GM21381 (cell line): ENCODE data around the gene PLXNA4.

Experiments used
- ATAC-seq: cut with Tn5 transposase; IDR thresholded peaks from one replicate; pipeline ENCODE4 v1.9.1; 2021; ENCODE audit warnings: mild to moderate bottlenecking, moderate library complexity; ENCODE audit not compliant: unreplicated experiment

PLXNA4 gene

DNA sequence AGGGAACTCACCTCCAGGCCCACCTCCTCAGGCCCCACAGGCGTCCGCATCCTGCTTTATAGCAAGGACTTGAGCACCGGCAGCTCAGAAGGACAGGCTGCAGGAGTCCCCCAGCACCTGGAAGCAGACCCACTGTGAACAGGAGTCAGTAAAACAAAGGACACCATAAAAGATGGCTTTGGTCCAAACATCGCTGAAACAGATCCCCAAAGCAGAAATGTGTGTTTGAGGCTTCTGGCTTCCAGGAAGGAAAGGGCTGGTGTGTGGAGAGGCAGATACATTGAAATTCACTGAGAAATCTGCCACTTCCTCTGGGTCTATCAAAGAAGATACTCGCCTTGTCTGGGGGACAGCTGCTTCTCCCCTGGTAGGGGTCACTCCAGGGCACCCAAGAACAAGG, 286.2 kb downstream of the PLXNA4 start:
- ATAC-seq = no peak

DNA sequence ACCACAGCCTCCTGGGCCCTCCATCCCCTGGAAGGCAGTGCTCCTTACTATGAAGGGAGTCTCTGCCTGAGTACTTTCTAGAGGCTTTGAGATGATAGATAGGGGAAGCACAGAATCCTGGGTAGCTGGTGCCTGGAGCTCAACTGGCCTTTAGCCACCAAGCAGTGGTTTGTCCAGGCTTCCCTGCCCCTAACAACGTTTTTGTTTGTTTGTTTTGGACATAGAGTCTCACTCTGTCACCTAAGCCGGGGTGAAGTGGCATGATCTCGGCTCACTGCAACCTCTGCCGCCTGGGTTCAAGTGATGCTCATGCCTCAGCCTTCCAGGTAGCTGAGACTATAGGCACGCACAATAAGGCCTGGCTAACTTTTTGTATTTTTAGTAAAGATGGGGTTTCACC, 289.4 kb downstream of the PLXNA4 start:
- no peak for ATAC-seq

DNA sequence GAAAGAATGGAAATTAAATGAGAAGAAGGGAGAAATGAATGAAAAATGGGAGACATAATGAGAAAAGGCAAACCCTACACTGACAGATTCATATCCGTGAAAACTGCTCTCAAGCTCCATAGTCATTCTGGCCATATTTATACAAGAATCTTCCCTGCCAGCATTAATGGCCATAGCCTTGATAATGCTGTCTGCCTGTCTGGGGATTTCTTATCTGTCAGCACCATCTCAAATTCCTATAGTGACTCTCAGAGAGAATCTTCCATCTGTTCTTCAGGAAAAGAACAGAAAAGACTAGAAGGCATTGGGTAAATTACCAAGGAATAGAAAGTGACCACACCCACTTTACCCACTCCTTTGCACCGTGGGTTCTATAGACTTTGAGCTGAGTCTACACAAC, 295.9 kb downstream of the PLXNA4 start:
- ATAC-seq = no peak

DNA sequence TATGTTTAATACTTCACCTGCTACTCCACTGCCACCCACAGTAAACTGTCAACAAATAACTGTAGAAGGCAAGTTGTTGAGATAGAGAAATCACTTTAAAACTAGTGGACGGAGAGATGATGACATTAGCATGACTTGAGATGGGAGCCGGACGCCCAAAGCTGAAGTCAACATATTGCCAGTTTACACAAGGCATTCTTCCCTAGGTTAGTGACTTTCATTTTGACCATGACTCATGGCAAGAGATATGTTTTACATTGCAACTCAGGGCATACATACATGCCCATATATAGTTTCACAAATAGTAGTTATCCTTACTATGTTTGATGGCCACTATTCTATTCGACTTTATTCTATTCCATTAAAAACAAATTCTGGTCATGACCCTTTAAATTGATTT, 296.6 kb downstream of the PLXNA4 start:
- ATAC-seq = no peak

DNA sequence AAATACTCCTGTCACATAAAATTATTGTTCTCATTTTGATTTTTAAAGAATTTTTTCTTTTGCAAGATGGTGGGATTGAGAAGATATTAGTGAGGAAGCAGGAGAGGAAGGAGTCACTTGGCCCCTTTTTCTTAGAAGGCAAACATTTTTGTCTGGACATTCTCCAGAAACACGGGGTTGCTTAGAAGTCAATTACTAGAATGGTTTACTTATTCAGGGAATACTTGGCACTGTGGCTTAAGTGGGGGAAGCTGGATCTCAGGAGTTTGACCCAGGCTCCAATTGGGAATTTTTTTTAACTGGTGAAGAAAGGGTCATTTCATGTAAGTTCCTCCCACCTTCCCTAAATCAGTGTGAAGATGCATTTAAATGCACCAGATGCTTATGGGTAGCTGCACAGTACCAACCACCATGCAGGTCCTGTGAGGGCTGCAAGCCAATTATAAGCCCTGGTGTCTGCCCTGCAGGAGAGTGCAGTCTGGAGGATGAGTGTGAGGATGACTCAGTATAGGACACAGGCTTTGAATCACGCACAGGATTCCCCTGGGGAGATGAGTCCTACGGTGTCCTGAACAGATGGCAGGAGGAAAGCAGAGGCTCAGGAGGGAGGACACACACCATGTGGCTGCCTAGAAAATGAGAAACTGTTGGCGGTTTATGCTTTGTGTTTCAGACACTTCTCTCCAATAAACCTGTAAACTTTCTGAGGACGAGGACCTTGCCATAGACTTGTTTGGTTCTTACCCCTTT, 299.1 kb downstream of the PLXNA4 start:
- no peak for ATAC-seq

DNA sequence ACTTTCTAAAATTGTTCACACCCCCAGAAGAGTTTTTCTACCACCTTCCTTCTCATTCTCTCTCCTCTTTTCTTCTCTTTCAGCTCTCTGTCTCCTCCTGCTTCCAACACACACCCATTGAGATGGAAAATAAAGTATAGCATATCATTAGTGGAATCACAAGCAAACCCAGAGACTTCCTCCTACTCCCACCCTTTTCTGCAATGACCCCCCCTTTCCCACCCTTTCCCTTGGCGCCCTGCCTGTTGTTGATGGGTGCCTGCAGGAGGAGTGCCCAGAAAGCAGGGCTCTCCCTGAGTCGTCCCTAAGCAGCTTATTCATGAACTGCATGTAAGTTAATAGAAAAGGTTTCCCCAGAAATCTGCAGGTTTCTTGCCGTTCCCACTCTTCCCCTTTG, 300.0 kb downstream of the PLXNA4 start:
- ATAC-seq = no peak

DNA sequence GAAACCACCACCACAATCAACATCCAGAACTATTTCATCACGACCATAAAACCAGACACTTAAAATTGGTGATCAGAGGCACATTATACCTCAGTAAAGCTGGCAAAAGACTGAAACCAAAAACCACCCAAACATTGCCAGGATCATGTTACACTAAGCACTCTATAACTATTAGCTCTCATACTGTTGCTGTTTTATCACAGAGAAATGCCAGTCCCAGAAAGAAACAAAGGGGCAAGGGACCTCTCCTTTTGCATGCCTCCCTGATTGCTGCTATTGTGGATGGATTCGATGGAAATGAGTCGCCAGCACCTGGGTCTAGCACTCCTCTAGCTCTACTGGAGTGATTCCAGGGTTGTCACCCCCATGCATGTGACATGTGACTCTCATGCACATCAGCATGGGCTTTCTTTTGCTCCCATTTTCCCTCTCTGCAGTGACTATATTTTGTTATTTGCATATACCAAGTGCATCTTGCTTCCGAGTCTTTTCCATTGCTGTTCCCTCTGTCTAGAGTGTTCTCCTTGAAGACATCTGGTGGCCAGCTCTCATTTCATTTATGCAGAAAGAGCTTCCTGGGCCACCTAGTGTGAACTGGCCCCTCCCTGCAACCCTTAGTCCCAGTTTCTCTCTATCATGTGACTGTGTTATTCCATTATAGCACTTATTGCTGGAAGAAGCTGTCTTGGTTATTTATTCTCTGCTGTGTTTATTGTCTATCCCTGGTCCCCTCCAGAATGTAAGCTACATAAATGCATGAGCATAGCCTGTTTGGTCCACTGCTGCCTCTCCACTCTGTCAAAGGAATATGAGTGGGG, 300.6 kb downstream of the PLXNA4 start:
- ATAC-seq = no peak

DNA sequence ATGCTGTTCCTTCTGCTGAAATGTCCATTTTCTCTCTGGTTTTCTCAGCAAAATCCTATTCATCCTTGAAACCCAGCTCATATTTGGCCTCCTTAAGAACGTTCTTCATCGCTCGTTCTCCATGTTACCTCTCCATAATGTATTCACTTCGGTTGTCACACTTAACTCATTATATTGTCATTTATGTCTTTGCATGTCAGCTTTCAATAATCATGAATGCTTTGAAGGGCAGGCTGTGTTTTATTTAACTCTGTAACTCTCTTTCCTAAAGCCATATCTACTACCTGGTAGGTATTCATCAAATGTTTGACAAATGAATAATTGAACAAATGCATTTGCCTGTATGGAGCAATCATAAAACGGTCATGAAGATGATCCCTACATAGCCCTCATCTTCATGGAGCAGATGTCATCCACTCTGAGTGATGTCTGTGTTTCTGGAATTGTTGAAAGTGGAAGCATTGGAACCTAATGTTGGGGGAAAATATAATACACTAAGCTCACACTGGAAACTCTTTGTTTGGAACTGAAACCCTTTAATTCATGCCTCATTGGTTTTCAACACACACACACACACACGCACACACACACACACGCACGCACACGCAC, 303.4 kb downstream of the PLXNA4 start:
- ATAC-seq = no peak

DNA sequence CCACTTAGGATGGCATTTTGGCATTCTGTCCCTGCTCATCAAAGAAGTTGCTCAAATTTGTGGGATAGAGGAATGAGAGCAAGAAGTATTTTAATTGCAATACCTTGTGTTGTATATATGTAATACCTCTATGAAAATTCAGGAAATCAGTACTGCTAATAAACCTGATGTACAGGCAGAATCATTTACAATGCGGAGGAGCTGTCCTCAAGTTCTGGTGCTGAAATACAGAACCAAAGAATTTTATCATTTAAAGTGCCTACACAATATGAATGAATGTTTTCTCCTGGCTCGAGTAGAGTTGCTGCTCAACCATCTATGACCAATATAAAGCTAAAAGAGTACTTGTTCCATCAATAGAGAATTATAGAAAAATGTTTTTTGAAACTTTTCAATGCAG, 305.8 kb downstream of the PLXNA4 start:
- ATAC-seq = no peak

DNA sequence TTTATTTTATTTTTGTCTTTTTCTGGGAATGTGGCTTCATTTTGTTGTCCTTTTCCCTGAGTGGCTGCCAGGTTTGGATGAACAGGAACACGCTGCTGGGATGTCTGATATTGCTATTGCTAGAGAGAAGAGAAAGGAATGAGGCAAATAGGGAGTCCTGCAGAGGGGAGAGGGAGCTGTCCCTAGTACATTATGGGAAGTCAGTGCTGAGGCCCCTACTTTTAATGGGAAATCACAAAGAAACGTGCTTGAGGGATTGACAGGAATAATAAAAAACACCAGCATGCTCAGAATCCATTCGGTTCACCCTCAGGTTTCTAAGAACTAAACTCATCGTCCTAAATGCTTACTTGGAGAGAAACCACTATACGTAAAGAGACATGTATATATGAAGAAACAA, 306.6 kb downstream of the PLXNA4 start:
- no peak for ATAC-seq

DNA sequence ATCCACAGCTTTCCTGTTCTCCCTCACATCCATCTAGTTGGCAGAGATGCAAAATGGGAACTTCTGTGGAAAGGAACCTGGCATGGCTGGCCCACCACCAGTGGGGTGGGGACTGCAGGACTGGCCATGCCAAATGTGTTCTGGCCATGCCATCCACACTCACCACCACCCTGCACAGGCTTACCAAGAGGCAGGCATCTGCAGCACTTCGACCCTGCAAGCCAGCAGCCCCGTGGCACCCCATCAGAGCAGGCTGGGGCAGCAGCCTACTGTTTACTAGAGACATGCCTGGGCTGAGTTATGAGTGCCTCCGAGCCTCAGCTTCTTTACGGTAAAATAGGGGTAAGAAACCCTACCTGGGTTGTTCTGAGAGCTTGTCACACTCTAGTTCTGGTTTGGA, 313.1 kb downstream of the PLXNA4 start:
- ATAC-seq = no peak

DNA sequence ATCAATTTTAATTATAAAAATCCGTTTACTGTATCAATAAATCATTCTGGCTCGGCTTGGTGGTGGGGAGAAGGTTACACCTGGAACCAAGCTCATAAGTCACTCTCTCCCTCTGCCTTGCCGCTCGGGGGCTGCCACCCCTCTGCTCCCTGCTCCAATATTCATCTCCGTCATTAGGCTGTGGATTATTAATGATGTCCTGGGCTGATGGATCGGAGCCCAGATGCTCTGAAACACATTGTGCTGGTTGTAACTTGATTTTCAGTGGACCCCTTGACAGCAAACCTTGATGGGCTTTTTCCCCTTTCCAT, 314.2 kb downstream of the PLXNA4 start:
- ATAC-seq = no peak

DNA sequence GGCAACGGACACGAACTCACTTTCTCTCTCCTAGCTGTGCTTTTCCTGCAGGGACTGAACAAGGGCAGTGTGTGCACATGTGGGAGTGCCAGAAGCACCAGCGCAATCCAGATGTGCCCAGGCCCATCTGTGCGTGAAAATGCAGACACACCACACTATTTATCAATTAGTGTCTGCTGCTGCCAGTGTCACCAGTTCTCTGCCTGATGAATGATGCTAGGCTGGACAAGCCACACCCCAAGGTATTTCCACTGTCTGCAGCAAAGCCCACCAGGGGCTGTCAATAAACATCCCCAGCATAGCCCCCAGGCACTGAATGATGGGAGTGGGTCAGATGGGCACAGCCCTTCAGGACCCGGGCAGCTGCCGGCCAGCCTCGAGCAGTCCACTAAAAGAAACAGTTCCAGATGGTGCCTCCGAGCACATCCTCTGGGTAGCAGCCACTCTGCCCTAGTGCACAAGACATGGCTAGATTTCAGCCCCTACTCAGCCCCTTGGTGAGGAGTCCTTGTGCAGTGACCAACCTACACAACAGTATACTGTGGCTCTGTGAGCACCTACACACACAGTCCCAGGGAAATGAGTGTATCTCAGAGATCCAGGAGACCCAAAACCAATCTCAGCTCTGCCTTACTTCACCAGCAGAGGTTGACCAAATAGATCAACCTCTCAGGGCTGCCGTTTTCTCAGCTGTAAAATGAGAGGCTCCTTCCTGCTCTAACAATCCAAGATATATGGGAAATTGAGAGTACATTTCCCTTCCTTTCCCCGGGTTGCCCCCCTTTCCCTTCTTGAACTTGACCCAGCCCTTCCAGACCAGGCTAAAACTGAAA, 314.7 kb downstream of the PLXNA4 start:
- no peak for ATAC-seq

DNA sequence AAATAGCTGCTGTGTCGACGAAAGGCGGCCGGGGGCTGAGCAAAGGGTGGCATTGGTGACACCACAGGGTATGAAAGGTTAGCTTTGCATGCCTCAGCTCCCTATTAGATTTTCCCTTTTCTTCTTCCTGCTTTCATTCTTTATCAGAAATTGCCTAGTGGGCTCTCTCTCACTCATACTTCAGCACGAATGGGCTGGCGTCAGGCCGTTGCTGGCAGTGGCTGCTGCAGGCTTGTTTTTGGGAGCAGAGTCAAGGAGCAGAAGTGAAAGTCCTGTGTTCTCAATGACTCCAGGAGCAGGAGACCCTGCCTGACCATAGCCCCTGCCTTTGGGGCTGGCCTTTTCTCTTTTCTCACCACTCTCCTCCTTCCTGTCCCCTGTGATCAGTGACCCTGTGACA, 318.0 kb downstream of the PLXNA4 start:
- ATAC-seq = no peak

DNA sequence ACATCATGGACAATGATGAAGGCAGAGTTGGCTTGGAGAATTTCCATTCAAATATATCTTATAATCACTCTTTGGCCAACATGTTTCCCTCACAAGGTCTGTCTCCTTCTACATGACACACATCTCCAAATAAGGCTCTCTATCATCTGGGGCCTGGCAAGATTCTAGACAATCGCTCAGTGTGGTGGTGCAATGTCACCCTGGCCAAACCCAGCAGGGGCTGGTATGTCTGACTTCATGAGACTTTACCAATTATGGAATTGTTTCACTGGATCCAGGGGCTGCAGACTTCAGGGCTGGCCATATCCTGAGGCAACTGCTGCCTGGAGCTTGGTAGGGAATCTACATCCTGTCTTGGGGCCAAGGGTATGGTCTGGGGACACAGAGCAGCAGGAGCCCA, 319.0 kb downstream of the PLXNA4 start:
- no peak for ATAC-seq

DNA sequence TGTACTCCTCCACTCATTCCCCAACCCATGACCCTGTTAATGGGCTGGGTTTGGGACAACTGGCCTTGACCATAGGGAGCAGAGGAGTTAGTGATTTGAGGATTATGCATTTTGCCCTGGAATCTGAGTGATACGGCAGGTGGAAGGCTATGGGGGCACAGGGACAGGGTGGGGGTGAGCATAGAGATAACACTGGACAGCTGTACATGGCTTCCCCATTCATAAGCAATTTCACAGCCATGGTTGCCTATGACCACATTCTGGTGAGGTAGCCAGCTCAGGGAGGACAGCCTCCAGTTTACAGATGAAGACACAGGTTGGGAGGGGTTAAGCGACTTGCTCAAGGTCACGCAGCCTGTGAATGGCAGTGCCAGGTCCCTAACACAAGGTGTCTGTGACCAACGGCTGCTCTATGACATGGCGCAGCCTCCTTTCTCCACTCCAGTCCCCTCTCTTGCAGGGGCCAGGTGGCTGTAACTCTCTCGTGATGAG, 319.5 kb downstream of the PLXNA4 start:
- no peak for ATAC-seq

DNA sequence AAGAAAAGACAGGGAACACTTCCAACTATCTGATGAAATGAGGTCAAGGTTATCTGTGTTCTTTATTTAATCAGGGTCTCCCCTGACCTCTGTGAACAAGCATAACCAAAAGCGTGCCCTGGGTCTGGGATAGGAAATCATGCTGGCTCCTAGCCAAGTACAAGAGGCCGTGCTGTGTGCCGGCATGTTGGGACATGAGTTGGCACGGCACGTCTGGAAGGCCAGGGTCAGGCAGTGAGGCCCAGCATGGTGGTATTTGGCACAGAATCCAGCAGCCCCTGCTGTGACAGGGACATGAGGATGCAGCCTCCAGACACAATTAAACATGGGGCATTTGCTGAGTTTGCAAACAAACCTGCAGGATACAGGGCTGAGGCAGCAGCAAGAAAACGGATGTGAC, 320.4 kb downstream of the PLXNA4 start:
- no peak for ATAC-seq

DNA sequence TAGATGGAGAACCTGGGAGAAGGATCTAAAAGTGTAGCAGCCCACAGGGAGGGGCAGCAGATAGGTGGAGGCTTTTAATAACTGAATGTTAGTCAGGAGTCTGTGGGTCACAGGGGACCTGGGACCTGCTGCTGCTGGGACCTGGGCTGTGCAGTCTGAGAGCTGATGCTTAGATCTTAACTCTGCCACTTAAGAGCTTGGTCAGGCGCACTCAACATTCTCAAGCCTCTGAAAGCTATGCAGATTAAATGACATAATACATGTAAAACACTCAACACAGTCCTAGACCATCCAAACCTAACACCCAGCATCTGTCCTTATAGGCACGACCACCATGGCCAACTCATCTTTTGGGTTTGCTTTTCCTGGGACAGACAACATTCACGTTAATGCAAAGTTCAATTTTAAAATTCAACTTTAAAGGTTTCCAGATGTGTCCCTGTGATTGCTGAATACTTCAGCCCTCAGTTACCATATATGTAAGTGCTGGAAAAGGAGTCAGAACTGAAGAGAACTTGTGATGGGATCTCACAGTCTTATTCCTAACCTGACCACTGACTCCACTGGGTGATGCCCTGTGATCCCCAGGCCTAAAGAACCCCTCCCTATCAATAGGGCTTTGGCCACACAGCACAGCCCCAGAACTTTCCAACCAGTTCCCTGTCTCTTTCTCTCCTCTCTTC, 321.0 kb downstream of the PLXNA4 start:
- no peak for ATAC-seq

DNA sequence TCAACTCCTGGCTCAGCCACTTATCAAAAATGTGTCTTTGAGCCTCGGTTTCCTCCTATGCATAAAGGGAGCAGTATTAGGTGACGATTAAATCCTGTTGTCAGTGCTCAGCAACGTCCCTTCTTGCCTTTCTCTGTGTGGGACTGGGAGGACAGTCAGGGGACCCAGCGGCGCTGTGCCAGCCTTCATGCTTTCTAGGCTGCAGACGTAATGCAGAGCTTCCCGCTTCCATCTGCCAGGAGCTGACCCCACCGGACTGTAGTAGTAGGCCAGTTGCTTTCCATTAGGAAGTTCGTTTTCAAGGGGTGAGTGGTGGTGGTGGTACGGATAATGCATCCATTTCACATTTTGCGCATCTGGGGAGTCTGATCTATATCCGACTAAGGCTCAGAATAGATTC, 321.8 kb downstream of the PLXNA4 start:
- no peak for ATAC-seq

DNA sequence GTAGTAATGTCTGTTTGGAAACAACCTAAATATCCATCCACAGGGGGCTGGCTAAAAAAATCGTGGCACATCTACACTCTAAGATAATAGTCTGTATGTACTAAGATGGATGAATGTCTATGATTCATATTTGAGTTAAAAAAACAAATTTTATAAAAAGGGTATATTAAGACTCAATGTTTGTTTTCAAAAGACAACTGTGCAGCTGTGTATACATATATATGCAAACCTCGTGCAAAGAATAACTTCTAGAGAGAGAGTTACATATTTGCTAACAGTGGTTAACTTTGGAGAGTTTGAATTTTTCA, 323.5 kb downstream of the PLXNA4 start:
- no peak for ATAC-seq

DNA sequence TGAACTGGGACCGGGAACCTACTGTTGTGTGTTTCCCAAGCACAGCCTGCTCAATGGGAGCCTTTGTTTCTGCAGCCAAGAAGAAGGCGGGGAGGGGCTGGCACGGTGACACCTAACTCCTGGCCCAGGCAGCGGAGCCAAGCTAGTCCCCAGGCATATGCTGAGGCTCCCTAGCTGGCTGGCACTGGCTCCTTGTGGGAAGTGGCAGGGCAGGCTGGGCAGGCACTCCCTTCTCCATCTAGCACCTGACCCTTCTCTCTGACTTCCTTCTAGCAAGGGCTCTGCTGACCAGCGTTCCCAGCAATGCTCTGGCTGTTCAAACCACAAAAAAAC, 325.0 kb downstream of the PLXNA4 start:
- no peak for ATAC-seq
